GM18526 (cell line): ENCODE data around the gene ERICH4.

Source experiments
- POLR2A ChIP-seq: IDR thresholded peaks from 3 replicates; pipeline ENCODE4 v1.6.1; 2011; ENCODE audit not compliant: insufficient read length; ENCODE audit errors: extremely low read depth

The ERICH4 gene

GRCh38 chr19:41411100-41411967 lies 31.6 kb upstream of the ERICH4 start:
- TF ChIP-seq POLR2A, result no peak

GRCh38 chr19:41411968-41412265 lies 31.0 kb upstream of the ERICH4 start:
- TF ChIP-seq POLR2A, result no peak

DNA sequence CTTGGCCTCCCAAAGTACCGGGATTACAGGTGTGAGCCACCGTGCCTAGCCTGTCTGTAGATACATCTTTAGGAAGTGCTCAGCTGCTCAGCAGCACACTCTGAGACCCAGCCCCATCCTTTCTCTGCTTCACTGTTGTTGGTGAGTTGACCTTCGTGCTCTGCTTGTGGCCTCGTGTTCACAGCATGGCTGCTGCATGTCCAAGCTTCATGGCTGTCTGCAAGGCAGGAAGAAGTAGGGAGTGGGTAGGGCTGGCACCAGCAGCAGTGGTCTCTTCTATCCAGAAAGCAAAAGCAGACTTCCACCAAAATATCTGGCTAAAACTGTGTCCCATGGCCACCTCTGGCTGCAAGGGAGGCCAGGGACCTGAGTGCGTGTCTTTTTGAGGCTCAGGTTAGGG lies 30.0 kb upstream of the ERICH4 start:
- TF ChIP-seq POLR2A, result no peak

DNA sequence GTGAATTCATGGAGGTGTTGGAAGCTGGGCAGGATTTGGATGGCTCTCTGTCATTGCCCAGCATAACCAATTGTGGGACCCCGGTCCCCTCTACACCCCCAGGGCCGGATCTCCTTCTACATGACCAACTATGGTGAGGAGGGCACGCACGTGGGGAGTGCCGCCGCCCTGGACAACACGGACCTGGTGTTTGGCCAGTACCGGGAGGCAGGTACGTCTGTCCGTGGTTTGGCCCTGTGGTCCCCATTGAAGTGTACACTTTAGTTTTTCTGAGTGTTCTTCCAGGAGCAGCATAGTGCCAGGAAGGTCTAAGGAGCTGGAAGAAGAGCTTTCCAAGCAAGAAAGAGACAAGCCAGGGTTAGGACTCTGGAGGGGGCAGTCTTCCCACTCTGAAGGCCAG lies 29.0 kb upstream of the ERICH4 start:
- no peak for TF ChIP-seq POLR2A

DNA sequence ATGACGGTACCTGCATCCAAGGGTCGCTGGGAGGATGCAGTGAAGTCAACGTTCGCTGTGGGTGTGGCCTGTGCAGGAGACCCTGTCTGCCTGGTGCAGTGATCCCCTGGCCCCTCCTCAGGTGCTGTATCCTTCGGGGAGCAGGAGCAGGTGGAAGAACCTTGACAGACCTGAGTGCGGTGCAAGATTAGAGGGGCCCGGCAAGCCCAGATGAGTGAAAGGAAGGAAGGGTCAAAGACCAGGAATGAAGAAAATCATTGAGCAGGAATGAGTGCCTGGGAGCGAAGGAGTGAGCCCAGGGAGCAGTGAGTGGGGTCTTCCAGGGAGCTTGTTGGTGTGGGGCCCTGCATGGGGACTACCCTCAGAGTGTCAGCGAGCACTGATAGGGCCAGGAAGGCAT lies 28.5 kb upstream of the ERICH4 start:
- TF ChIP-seq POLR2A, result no peak

- TF ChIP-seq POLR2A, result no peak
Observed at GRCh38 chr19:41415154-41415571, 27.8 kb upstream of the ERICH4 start.

DNA sequence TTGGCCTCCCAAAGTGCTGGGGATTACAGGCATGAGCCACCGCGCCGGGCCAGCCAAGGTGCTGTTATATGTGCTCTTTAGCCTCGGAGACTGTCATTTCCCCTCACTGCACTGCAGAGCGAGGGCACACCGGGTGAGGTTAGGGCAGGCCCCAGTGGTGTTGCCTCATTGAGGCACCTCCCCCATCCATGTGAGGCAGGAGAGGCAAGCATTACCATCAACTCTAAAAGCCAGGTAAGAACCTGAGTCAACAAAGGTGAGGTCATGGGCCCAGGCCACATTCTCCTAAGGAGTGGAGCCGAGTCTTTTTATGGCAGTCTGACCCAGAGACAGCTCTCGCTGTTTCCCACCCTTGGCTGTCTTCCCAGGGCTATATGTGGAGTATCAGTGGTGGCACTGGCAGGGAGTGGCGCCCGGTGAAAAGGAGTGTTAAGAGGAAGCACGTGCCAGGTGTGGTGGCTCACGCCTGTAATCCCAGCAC lies 26.7 kb upstream of the ERICH4 start:
- TF ChIP-seq POLR2A, result no peak

DNA sequence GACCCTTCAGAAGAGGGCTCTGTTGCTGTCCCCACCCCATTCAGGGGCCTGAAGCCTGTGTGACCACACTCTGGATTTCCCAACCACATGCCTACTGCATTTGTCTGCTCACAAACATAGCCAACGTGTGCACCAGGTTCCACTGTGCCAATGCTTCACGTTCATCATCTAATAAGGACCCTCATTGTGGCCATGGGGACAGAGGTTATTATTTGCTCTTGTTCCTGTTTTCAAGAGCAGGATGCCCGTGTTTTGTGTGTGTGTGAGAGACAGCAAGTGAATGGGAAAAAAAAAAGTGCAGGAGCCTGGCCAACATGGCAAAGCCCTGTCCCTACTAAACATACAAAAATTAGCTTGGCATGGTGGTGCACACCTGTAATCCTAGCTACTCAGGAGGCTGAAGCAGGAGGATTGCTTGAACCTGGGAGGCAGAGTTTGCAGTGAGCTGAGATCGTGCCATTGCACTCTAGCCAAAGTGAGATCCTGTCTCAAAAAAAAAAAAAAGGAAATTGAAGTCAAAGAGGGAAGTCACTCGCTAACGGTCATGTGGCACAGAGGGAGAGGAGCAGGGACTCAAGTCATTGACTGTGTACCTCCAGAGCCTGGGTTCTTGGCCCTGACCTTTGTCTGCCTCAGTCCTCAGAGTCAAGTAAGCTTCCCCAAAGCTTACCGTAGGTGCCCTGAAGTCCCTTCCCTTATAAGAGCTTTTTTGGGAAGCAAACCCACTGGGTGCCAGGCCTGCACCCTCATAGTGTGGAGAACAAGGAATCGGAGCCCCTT lies 22.7 kb upstream of the ERICH4 start:
- no peak for TF ChIP-seq POLR2A

GRCh38 chr19:41421314-41421713 lies 21.6 kb upstream of the ERICH4 start:
- TF ChIP-seq POLR2A, result no peak

DNA sequence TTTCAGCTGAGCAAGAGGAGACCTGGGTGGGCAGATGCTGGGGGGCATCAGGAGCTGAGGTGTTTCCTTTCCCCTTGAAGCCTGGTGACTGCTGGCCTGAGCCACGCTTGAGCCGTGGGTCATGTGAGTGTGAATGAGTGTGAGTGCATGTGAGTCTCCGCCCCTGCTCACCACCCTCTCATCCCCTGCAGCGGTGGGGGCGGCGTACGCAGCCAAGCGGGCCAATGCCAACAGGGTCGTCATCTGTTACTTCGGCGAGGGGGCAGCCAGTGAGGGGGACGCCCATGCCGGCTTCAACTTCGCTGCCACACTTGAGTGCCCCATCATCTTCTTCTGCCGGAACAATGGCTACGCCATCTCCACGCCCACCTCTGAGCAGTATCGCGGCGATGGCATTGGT lies 21.0 kb upstream of the ERICH4 start:
- no peak for TF ChIP-seq POLR2A

DNA sequence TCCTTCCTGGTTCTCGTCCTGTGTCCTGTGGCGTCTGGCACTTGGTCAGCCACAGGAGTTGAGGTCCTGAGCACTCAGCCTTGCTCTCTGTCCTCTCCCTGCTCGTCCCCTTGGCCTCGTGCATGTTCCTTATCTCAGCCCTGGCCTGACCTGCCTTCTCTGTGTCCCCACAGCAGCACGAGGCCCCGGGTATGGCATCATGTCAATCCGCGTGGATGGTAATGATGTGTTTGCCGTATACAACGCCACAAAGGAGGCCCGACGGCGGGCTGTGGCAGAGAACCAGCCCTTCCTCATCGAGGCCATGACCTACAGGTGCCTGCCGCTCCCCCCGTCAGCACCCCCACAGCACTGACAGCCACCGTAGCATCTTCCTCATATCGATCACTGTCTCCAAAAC lies 20.5 kb upstream of the ERICH4 start:
- no peak for TF ChIP-seq POLR2A

DNA sequence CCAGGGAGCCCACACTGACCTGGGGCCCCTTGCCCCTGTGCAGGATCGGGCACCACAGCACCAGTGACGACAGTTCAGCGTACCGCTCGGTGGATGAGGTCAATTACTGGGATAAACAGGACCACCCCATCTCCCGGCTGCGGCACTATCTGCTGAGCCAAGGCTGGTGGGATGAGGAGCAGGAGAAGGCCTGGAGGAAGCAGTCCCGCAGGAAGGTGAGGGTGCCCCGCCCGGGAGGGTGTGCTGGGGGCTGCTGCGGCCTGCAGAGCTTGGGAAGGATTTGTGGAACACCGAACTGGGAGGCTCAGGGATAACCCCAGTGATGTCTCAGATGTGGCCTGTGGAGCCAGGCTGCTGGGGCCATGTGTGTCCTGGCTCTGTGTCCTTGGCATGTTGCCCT lies 20.0 kb upstream of the ERICH4 start:
- TF ChIP-seq POLR2A, result no peak

DNA sequence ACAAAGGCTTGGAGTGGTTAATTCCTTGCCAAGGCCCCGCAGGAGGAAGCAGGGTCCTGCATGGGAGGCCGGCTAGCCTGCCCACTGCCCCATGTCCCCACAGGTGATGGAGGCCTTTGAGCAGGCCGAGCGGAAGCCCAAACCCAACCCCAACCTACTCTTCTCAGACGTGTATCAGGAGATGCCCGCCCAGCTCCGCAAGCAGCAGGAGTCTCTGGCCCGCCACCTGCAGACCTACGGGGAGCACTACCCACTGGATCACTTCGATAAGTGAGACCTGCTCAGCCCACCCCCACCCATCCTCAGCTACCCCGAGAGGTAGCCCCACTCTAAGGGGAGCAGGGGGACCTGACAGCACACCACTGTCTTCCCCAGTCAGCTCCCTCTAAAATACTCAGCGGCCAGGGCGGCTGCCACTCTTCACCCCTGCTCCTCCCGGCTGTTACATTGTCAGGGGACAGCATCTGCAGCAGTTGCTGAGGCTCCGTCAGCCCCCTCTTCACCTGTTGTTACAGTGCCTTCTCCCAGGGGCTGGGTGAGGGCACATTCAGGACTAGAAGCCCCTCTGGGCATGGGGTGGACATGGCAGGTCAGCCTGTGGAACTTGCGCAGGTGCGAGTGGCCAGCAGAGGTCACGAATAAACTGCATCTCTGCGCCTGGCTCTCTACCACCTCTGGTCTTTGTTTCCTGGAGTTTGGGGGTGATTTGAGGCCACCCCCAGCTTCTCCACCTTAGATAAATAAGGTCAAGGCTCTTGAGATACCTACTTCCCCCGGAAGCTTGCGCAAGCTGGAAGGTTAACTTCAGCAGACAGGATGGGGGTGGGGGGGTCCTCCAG lies 18.4 kb upstream of the ERICH4 start:
- TF ChIP-seq POLR2A, result no peak

DNA sequence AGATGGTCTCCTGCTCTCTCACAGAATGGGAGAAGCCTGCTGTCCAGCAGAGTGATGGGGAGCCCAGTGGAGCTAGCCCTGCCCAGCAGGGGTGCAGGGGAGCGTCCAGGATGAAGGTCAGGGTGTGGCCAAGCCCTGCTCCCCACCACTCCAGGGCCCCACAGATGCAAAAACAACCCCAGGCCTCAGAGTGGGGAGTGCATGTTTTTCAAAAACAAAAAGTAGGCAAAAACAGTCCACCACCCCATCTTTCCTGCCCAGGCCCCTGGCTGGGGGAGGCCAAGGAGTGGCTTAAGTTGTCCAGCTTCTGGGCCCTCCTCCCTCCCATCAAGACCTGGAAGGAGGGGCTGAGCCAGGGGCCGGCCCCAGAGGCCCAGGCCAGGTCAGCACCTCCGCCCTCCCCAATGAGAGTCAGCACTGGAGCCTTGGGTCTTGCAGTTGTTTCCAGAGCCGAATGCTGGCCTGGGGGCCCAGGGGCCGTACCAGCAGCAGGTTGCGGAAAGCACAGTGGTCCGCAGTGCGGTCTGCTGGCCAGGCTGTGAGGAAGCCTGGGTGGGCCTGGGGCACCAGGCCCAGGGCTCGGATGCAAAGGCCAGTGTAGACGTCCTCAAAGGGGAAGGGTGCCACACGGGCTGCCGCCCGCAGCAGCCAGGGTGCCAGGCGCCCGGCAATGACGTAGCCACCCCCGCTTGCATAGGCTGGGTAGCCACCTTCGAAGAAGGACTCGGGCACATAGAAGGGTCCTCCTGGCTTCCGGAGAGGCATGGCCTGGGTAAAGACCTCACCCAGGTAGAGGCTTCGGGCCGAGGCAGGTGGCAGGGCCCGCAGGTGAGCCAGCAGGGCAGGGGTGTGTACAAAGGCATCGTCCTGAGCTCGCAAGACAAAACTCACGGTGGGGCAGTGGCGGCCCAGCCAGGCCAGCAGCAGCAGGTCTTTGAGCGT lies 17.5 kb upstream of the ERICH4 start:
- no peak for TF ChIP-seq POLR2A
